IPS-11a (cell line): ENCODE results near the gene PLCXD3.
"Not testable (repeated sequence)": the region's sequence is repeated elsewhere in the genome, so short reads cannot be mapped to it uniquely, and the experiment has no call there.

ENCODE experiments used
- H3K4me3 ChIP-seq: one replicate; pipeline ENCODE4 v1.5.1; 2013; ENCODE audit warnings: low read depth, low read length, control low read depth

The PLCXD3 gene

DNA sequence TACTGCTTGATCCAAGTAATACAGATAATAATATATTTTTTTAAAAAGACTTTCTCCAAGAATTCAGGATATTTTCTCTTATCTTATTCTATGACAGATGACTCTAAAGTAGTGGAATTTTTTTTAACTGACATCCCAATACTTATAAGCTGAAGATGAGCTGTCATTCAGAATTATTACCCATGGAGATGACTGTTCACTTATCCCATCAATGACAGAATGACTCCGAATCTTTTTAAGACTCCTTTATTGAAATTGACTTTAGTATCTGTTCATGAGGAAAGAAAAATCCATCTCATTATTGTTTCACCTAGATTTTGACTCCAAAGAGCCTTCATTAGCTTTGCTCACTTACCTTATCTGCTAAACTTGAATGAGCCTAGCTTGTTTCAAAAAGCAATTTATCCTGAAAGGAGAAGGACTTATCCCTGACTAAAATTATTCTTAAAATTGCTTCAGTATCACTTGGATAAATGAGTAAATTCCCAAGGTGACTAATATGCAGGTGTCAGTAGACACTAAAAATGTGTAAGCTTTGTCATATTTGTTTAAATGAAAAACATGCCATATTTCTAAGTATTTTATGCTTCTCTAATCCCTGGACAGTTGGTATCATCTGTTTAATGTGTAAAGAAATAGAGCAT lies 146.9 kb downstream of the PLCXD3 start:
- H3K4me3 ChIP-seq, result no peak overlapping the region

DNA sequence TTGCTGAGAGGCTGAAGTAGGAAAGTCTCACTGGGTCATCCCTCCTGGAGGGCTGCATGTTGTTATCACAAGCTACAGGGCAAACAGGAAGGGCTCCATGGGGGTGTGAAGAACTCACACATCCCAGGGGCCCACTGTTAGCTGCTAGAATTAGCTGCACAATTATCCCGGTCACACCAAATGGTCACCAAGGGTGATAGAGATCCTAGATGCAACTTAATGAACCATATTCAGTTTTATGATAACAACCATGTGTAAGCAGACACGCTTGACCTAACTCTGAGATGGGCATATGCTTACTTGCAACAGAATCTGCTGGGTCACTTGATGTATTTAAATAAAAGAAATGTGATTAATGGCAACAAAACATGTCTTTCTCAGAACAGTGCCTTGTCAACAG lies 153.6 kb downstream of the PLCXD3 start:
- H3K4me3 ChIP-seq, result no peak overlapping the region

DNA sequence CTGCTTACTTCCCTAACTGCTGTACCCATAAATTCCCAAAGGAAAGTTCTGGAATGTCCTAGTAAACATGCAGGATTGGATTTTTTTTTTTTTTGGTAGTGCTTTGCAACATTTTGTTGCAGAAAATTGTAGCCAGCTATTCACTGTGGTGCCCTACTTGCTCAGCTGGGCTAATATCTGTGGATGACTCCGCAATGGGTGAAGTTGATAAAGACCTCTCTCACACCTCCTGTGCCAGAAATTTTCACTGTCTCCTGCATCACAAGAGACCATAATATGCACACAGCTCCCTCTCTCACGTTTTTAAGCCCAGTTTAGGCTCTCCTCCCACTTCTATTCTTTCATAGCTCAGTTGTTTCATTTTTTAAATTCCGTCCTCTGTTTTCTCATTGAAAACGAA lies 160.6 kb downstream of the PLCXD3 start:
- H3K4me3 ChIP-seq, result no peak overlapping the region

DNA sequence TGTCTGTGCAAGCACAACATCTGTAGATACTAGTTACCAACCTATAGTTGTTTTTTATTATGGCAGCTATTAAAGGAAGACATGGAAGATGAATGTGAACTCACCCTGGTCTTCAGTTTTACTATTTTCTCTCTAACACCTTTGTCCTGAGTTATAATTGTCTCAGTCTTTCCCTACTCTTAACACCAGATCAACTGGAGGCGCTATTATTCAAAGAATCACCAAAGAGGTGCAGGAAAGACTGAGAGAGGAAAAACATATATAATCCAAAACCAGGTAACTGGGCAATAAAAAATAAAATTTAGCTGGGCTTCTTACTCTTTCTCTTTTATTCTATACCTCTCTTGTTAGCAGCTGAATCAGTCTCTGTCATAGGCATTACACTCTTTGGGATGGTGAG lies 162.8 kb downstream of the PLCXD3 start:
- H3K4me3 ChIP-seq, result no peak overlapping the region

DNA sequence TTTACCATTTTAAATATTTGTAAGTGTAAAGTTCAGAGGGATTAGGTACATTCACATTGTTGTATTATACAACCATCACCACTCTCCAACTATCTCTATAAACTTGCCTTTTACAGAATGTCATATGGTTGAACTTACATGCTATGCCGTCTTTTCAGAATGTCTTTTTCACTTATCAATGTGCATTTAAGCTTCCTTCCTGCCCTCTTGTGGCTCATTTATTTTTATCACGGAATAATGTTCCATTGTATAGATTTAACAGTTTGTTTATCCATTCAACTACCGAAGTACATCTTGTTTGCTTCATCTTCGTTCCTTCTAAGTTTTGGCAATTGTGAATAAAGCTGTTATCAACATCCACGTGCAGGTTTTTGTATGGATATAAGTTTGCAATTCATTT lies 163.8 kb downstream of the PLCXD3 start:
- H3K4me3 ChIP-seq, result no peak overlapping the region

DNA sequence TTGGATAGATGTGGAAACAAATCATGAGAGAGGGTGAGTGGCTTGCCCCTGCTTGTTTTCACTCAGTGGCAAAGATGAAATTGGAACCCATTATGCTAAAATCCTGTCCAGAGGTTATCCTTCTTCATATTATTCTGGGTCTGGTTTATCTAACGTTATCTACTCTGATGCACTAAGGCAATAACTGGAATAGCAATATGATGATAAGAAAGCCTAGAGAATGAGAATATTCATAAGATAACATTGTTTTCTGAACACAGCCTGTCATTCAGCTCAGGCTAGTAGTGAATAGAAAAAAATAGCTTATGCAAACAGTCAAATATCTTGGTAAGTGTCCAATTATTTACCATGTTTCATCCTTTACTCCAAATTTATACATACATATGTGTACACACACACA lies 165.1 kb downstream of the PLCXD3 start:
- H3K4me3 ChIP-seq, result no peak overlapping the region

DNA sequence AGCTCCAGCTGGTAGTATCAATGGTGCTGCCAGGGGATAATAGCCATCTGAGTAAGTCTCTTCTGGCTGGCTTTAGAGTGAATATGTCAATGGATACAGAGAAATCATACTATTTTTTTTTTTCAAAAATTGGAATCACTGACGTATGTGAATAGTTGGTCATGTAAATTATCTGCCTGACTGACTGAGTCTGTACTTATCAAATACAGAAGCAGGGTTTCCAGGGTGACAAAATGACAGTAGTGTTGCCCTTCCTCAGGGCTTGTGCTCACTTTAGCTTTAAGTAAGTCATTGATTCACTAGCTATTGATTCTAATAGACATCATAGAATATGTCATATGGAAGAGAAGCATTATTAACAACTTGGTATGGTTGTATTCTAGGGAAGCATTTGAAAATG lies 171.1 kb downstream of the PLCXD3 start:
- no peak overlapping the region for H3K4me3 ChIP-seq

DNA sequence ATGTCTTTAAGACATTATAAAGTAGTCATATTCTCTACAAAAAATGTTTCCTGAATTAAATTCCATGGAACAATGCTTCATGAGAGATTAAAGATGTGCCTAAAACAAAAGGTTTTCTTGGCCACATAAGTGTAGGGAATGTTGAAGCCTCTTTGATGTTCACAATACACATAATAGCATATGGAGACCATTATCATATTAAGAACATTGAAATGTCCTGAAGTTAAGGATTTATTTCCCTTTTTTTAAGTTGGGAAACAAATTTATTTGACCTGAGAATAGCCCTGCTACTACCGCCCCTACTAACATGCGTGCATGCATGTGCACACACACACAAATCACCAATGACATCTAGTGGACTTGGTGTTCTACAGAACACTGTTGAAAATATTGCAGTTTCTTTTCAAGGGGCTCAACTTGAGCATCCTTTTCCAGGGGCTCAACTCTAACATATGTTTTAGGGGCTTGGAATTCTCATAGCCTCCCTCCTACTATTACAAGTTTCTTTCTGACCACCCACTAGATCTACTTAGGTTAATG lies 172.2 kb downstream of the PLCXD3 start:
- H3K4me3 ChIP-seq, result no peak overlapping the region

GRCh38 chr5:41337724-41338123 lies 172.7 kb downstream of the PLCXD3 start:
- no peak overlapping the region for H3K4me3 ChIP-seq

GRCh38 chr5:41337216-41337615 lies 173.2 kb downstream of the PLCXD3 start:
- H3K4me3 ChIP-seq, result no peak overlapping the region

- H3K4me3 ChIP-seq, result no peak overlapping the region
Observed at GRCh38 chr5:41336471-41336870, 173.9 kb downstream of the PLCXD3 start.

- H3K4me3 ChIP-seq, result no peak overlapping the region
Observed at GRCh38 chr5:41335596-41336181, 174.7 kb downstream of the PLCXD3 start.

GRCh38 chr5:41334758-41335157 lies 175.6 kb downstream of the PLCXD3 start:
- H3K4me3 ChIP-seq, result no peak overlapping the region

GRCh38 chr5:41334221-41334620 lies 176.2 kb downstream of the PLCXD3 start:
- H3K4me3 ChIP-seq, result no peak overlapping the region

DNA sequence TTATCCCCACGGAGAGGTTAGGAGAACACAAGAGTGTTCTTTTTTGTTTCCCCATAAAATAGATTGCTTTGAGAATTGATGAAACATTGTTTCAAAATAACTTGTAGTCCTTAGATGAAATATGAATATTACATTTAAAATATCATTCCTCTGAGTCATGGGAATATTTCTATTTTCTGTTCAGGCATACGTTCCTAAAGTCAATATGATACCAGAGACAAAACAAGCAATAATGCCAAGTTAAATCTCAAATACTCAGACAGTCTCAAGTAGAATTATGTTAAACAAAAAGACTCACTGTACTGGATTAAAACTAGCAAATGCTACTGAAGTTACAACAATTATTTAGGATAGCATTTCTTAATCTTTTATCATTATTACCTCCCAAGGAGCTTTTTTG lies 185.3 kb downstream of the PLCXD3 start:
- no peak overlapping the region for H3K4me3 ChIP-seq

- H3K4me3 ChIP-seq, result not testable (repeated sequence)
Observed at GRCh38 chr5:41322826-41323225, 187.6 kb downstream of the PLCXD3 start.

DNA sequence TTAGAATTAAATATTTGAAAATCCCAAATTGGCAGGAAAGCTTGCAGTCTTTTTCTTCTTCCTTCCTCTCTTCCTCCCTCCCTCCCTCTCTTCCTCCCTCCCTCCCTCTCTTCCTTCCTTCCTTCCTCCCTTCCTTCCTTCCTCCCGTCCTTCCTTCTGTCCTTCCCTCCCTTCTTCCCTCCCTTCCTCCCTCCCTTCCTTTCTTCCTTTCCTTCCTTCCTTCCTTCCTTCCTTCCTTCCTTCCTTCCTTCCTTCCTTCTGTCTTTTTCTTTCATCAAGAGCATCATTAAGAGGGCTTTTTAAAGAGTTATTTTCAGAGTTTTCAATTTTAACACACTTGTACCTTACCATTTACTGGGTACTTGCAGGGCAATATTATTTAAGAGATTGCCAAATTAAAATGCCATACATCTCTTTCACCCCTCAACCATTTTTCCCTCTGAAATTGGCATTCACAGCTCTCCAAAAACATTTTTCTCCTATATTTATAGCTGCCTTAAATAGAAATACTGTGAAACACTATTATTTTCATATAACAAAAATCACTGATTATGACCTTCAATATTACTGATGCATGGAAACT lies 197.8 kb downstream of the PLCXD3 start:
- H3K4me3 ChIP-seq, result no peak overlapping the region

DNA sequence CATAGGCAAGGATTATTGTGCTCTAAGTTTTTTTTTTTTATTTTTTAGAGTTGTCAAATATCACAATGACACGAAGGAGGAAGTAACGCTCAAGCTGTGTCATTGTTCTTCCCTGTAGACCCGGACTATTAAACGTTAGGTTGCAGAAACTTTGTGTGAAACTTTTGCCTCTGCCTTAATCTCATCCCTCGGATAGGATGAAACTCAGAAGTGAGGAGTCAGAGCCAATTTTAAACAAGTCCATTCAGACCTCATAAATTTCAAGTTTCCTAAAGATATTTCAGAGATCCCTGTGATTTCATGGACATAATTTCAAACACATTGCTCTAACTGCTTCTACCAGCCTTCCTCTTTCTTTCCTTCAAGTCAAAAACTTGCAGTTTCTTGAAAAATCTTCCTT lies 198.3 kb downstream of the PLCXD3 start:
- H3K4me3 ChIP-seq, result no peak overlapping the region

GRCh38 chr5:41309275-41309674 lies 201.1 kb downstream of the PLCXD3 start:
- H3K4me3 ChIP-seq, result no peak overlapping the region

- no peak overlapping the region for H3K4me3 ChIP-seq
Observed at GRCh38 chr5:41306005-41306404, 204.4 kb downstream of the PLCXD3 start.

DNA sequence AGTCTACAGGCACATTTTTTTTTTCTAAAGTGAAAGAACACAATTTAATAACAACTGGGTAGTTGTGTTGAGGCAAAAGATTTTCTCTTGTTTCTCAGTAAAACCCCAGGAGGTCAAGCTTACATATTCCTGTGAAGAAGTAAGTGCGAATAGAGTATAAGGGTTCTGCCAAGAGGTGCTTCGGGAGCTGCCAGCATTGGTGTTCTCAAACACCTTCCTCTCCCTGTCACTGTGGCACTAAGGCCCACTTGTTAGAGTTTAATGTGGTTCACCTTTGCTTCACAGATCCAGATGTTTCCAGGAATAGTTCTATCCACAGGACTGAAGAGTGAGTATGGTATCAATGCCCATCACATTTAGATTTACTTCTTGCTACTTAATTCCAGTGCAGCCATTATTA lies 205.3 kb downstream of the PLCXD3 start:
- H3K4me3 ChIP-seq, result no peak overlapping the region

DNA sequence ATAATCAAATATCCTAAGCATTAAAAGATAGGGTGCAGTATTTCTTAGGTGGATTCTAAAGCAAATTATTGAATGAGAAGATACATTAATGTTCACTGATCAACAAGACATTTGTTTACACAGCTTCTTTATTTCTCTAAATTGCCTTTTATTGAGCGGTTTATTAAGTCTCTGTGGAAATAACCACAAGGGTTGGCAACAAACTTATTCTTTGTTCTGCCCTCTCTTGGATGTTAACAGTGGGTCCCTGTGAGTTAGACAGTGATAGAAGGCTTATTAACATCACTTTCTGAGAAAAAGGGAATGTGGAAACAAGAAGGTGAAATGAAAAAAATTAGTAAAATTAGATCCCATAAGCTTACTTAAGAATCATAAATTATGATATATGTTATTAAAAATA lies 214.3 kb downstream of the PLCXD3 start:
- H3K4me3 ChIP-seq, result no peak overlapping the region
